GM21447 (cell line): ENCODE measurements around the gene NR2C2.

Source experiments
- ATAC-seq: cut with Tn5 transposase; IDR thresholded peaks from one replicate; pipeline ENCODE4 v1.9.1; 2021; ENCODE audit not compliant: unreplicated experiment

The NR2C2 gene

GRCh38 chr3:15056676-15057404 is 109.5 kb downstream of the NR2C2 start:
- ATAC-seq = no peak

GRCh38 chr3:15060029-15060428 is 112.6 kb downstream of the NR2C2 start:
- ATAC-seq = no peak

GRCh38 chr3:15063238-15063637 is 115.9 kb downstream of the NR2C2 start:
- no peak for ATAC-seq

- no peak for ATAC-seq
Measured at GRCh38 chr3:15063656-15064286, 116.4 kb downstream of the NR2C2 start.

- peak; percentile 35 for ATAC-seq
Measured at GRCh38 chr3:15064299-15064834, 117.0 kb downstream of the NR2C2 start.

GRCh38 chr3:15064835-15065549 is 117.6 kb downstream of the NR2C2 start, which contains the start of gene MRPS25:
Gene MRPS25, minus strand, starts transcription at chr3:15065315. Its CDS starts 121 bp downstream, at chr3:15065194.
- peak; percentile 94 for ATAC-seq

GRCh38 chr3:15065550-15066007 is 118.2 kb downstream of the NR2C2 start:
- no peak for ATAC-seq

GRCh38 chr3:15066467-15066866 is 119.1 kb downstream of the NR2C2 start:
- ATAC-seq = no peak

- ATAC-seq = no peak
Measured at GRCh38 chr3:15069441-15069840, 122.1 kb downstream of the NR2C2 start.

GRCh38 chr3:15071699-15072098 is 124.3 kb downstream of the NR2C2 start:
- no peak for ATAC-seq

- no peak for ATAC-seq
Measured at GRCh38 chr3:15074500-15074899, 127.1 kb downstream of the NR2C2 start.

- no peak for ATAC-seq
Measured at GRCh38 chr3:15079091-15079490, 131.7 kb downstream of the NR2C2 start.

- ATAC-seq = no peak
Measured at GRCh38 chr3:15081960-15082664, 134.7 kb downstream of the NR2C2 start.

- no peak for ATAC-seq
Measured at GRCh38 chr3:15083252-15083651, 135.9 kb downstream of the NR2C2 start.

- no peak for ATAC-seq
Measured at GRCh38 chr3:15086263-15086662, 138.9 kb downstream of the NR2C2 start.

- ATAC-seq = no peak
Measured at GRCh38 chr3:15086699-15087098, 139.3 kb downstream of the NR2C2 start.

- no peak for ATAC-seq
Measured at GRCh38 chr3:15089201-15089600, 141.8 kb downstream of the NR2C2 start.

GRCh38 chr3:15091575-15091974 is 144.2 kb downstream of the NR2C2 start:
- ATAC-seq = no peak

GRCh38 chr3:15092686-15093085 is 145.3 kb downstream of the NR2C2 start:
- no peak for ATAC-seq

GRCh38 chr3:15094187-15094875 is 146.9 kb downstream of the NR2C2 start:
- ATAC-seq = no peak
